Adipocyte (in vitro differentiated cells): ENCODE measurements around the gene AWAT1.
"Not testable (repeated sequence)": the region's sequence is repeated elsewhere in the genome, so short reads cannot be mapped to it uniquely, and the experiment has no call there.

Source experiments
- DNase-seq: peaks from one replicate; pipeline ENCODE4 v3.0.0-alpha.2; 2015; ENCODE audit warnings: low read depth
- H3K27me3 ChIP-seq: replicated peaks from 2 replicates; pipeline ENCODE4 v1.7.0; 2013; ENCODE audit warnings: mild to moderate bottlenecking, low read length, moderate library complexity; ENCODE audit not compliant: control insufficient read depth, insufficient read depth
- H3K36me3 ChIP-seq: 2 replicates; pipeline ENCODE4 v1.7.0; 2013; ENCODE audit warnings: low read length, mild to moderate bottlenecking, moderate library complexity; ENCODE audit not compliant: control insufficient read depth, insufficient read depth, severe bottlenecking
- H3K4me1 ChIP-seq: 2 replicates; pipeline ENCODE4 v1.7.0; 2013; ENCODE audit warnings: mild to moderate bottlenecking, low read length, moderate library complexity; ENCODE audit not compliant: control insufficient read depth, insufficient read depth
- H3K4me3 ChIP-seq: 2 replicates; pipeline ENCODE4 v1.7.0; 2013; ENCODE audit warnings: mild to moderate bottlenecking, low read length, moderate library complexity
- H3K9ac ChIP-seq: 2 replicates; pipeline ENCODE4 v1.7.0; 2013; ENCODE audit warnings: mild to moderate bottlenecking, low read length, moderate library complexity
- H3K9me3 ChIP-seq: 2 replicates; pipeline ENCODE4 v1.7.0; 2013; ENCODE audit warnings: mild to moderate bottlenecking, low read length, moderate library complexity; ENCODE audit not compliant: control insufficient read depth

Gene AWAT1

DNA sequence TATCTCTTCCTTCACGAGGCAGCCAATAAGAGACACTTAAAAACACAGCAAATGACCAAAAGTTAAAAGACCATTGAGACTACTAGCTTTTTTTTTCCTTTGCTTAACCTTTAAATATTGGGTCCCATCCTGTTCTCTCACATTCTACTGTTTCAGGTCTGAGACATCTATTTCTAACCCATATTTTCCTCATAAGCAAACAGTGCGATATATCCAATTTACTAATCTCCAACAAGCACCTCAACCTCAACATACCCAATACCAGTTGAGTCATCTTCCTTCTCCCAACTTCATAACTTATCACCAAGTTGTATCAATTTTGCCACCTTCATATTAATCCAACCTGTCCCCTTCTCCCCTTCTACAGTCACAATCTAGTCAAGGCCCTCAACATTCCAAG, 7.0 kb downstream of the AWAT1 start:
- Histone ChIP-seq H3K9ac (no peak overlapping the region), H3K36me3 (no peaks in the 10 kb centered on the region), H3K4me1 (peaks cover 7% of the 10 kb centered on the region), H3K4me3 (no peak overlapping the region), H3K9me3 (no peaks in the 10 kb centered on the region), H3K27me3 (peaks cover 21% of the 10 kb centered on the region)
- DNase-seq = no peak

- not testable (repeated sequence) for H3K9ac ChIP-seq, H3K36me3 ChIP-seq, H3K9me3 ChIP-seq, H3K4me1 ChIP-seq, DNase-seq, H3K4me3 ChIP-seq
- H3K27me3 ChIP-seq = peaks cover 14% of the 10 kb centered on the region
Measured at GRCh38 chrX:70243601-70244000, 9.1 kb downstream of the AWAT1 start.

GRCh38 chrX:70244881-70245280, 10.4 kb downstream of the AWAT1 start:
- Histone ChIP-seq H3K9me3 (no peaks in the 10 kb centered on the region), H3K36me3 (no peaks in the 10 kb centered on the region), H3K4me1 (peaks cover 7% of the 10 kb centered on the region), H3K9ac (no peak overlapping the region), H3K4me3 (no peak overlapping the region), H3K27me3 (peaks cover 13% of the 10 kb centered on the region)
- DNase-seq = no peak

DNA sequence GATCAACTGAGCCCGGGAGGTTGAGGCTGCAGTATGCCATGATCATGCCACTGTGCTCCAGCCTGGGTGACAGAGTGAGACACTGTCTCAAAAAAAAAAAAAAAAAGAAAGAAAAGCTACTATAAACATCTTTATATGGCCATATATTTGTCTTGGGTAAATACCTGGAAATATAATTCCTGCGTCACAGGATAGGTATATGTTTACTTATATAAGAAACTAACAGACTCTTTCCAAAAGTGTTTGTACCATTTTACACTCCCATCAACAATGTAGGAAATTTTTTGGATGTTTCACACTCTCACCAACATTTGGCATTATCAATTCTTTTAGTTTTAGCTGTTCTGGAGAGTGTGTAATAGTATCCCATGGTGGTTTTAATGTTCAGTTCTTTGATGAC, 12.8 kb downstream of the AWAT1 start:
- DNase-seq = no peak
- H3K4me3 ChIP-seq = no peak overlapping the region

DNA sequence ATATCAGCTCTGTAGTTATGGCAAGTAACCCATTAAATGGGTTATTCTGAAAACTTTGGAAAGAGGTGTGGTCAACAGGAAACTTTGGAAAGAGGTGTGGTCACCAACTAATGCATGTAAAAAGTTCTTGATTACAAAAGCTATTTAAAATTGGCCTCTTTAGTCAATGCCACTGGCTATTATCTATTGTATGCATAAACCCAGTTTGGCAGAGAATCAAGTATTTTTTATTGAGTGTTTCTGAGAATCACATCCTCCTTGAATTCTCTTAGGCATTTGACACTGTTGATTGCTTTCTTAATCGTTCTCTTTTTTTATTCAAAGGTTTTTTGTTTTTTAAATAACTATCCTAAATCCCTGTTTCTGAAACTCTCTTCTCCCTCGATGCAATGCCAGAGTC, 18.0 kb downstream of the AWAT1 start:
- peaks cover 25% of the 10 kb centered on the region for H3K4me1 ChIP-seq
- H3K36me3 ChIP-seq = no peaks in the 10 kb centered on the region
- no peak for DNase-seq
- no peak overlapping the region for H3K4me3 ChIP-seq
- H3K27me3 ChIP-seq = peaks cover 10% of the 10 kb centered on the region
- no peak overlapping the region for H3K9ac ChIP-seq
- H3K9me3 ChIP-seq = peaks cover 6% of the 10 kb centered on the region

More for the DNA sequence above, 12.8 kb downstream of the AWAT1 start:
- Histone ChIP-seq H3K27me3 (peaks cover 6% of the 10 kb centered on the region), H3K4me1 (peaks cover 7% of the 10 kb centered on the region), H3K9me3 (peaks cover 3% of the 10 kb centered on the region), H3K9ac (no peak overlapping the region), H3K36me3 (no peaks in the 10 kb centered on the region)

- DNase-seq = no peak
- no peaks in the 10 kb centered on the region for H3K36me3 ChIP-seq
- H3K27me3 ChIP-seq = peaks cover 16% of the 10 kb centered on the region
- H3K4me1 ChIP-seq = peaks cover 25% of the 10 kb centered on the region
- H3K4me3 ChIP-seq = no peak overlapping the region
- H3K9ac ChIP-seq = no peak overlapping the region
- peaks cover 6% of the 10 kb centered on the region for H3K9me3 ChIP-seq
Measured at GRCh38 chrX:70253377-70254062, 19.1 kb downstream of the AWAT1 start.

GRCh38 chrX:70254063-70254400, 19.6 kb downstream of the AWAT1 start:
- Histone ChIP-seq H3K4me3 (no peak overlapping the region), H3K27me3 (peaks cover 13% of the 10 kb centered on the region), H3K9ac (no peak overlapping the region), H3K9me3 (peaks cover 6% of the 10 kb centered on the region), H3K4me1 (peaks cover 25% of the 10 kb centered on the region), H3K36me3 (no peaks in the 10 kb centered on the region)
- no peak for DNase-seq

DNA sequence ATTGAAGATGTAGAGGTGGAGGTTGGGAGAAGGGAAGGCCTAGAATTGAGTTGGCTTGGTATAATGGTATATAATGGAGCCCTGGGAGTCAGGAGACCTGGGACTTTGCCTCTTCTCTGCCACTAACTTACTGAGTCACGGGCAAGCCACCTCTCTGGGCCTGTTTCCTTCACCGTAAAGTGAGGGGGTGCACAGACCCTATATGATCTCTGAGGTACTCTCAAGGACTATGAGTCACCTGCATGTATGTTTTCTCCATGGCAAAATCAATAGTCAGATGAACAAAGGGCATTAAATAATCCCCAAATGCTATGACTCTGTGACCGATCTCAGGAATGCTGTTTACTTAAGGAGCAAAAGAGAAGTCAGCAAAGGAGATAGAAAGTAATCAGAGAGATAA, 20.5 kb downstream of the AWAT1 start:
- peaks cover 13% of the 10 kb centered on the region for H3K27me3 ChIP-seq
- no peaks in the 10 kb centered on the region for H3K36me3 ChIP-seq
- DNase-seq = no peak
- no peak overlapping the region for H3K9ac ChIP-seq
- H3K9me3 ChIP-seq = peaks cover 6% of the 10 kb centered on the region
- H3K4me1 ChIP-seq = peaks cover 25% of the 10 kb centered on the region
- no peak overlapping the region for H3K4me3 ChIP-seq

DNA sequence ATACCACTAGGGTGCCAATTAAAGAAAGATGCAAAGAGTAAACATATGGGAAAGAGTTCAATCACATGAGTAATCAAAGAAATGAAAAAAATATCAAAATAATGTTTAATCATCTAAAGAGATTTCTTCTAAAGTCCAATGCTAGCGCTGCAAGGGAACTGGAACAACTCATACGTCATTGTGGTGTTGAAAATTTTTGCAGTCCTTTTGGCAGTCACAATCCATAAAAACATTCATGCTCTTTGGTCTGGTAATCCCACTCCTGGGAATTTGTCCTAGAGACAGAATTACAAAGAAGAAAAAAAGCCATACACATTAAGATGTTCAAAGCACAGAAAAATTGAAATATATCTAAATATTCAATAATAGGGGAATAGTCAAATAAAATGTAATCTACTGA, 21.0 kb downstream of the AWAT1 start:
- H3K36me3 ChIP-seq = no peaks in the 10 kb centered on the region
- H3K4me1 ChIP-seq = peaks cover 25% of the 10 kb centered on the region
- H3K9me3 ChIP-seq = peaks cover 6% of the 10 kb centered on the region
- H3K27me3 ChIP-seq = peaks cover 13% of the 10 kb centered on the region
- H3K9ac ChIP-seq = no peak overlapping the region
- H3K4me3 ChIP-seq = no peak overlapping the region
- DNase-seq = no peak

DNA sequence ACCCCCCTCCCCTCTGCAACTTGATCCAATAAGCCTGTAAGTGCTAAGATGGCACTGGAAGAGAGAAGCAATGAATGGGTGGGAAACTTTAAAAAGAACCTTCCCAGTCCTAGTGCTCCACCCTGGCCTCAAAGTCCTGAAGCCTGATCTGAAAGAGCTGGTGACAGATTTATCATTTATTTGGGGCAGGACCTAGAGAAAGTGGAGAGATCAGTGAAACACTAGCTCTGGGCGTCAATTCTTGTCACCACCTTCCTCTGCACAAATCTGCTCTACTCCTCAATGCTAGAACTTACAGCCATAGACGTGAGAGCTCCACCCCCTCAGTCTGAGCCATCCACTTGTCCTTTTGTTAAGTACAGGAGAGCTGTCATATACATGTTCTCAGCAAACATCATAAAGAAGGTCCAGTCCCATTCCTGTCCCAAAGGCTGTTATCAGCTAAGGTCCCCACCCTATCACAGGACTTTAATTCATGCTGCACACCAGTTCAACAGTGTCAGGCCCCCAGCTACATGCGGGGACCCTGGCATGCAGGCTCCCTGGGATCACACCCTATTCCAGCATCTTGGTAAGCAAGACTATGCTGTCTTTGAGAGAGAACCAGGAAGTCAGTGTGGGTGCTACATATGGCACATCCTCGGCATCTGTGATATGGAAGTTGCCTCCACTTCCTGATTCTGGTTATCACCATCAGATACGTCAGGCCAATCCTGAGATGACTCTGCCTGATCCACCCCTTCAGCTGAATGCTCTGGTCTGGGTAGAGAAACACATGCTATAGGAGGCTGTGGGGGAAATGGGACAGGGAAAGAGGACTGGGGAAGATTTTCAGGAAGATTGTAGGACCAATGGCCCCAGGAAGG, 23.2 kb downstream of the AWAT1 start:
- Histone ChIP-seq H3K36me3 (no peaks in the 10 kb centered on the region), H3K27me3 (peaks cover 13% of the 10 kb centered on the region), H3K9me3 (peaks cover 11% of the 10 kb centered on the region), H3K9ac (no peak overlapping the region), H3K4me3 (no peak overlapping the region), H3K4me1 (peaks cover 25% of the 10 kb centered on the region)
- no peak for DNase-seq

DNA sequence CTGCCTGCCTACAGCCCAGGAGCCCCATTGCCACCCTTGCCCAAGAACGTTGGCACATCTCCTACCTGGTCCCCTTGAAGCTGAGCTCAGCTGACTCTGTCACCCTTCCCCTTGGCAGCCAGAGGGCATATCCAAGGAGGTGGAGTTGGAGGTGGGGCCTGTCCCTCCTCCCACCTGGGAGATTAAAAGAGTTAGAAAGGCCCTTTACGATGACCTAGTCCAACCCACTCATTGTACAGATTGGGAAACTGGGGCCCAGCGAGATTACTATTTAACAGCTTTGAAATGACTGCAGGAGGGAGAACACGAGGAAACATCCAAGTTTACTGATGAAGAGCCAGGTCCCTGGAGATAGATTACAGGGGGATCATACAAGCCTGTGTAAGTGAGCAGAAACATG, 25.6 kb downstream of the AWAT1 start, which contains the start of gene P2RY4:
Gene P2RY4 (minus strand): TSS at position 101 of the 400 bp plus-strand sequence. CDS start 580 bp downstream, outside the sequence.
- no peak within 1 kb of the TSS for H3K9ac ChIP-seq
- H3K36me3 ChIP-seq = no peaks in the 10 kb centered on the region
- H3K4me3 ChIP-seq = no peak within 1 kb of the TSS
- H3K27me3 ChIP-seq = peaks cover 6% of the 10 kb centered on the region
- DNase-seq = no peak
- H3K4me1 ChIP-seq = peaks cover 9% of the 10 kb centered on the region
- peaks cover 16% of the 10 kb centered on the region for H3K9me3 ChIP-seq
